Psoas muscle (tissue), 8 donors: ENCODE results near the gene LTBP1. TPM values are rescaled to one million over a fixed set of nuclear protein-coding genes. Genes with fewer than 3 reads are reported as not detected.
"Not testable (repeated sequence)": the region's sequence is repeated elsewhere in the genome, so short reads cannot be mapped to it uniquely, and the experiment has no call there.

Experiments
- ATAC-seq, 4 donors: fragments of 200-7000 bp; cut with Tn5 transposase; one replicate each; pipeline ENCODE4 v1.9.1; 2020; ENCODE audit warnings: moderate library complexity in 3 of 4, mild to moderate bottlenecking in 2 of 4
- DNase-seq, 2 donors: peaks; one replicate each; pipeline ENCODE4 v3.0.0-alpha.2; 2020
- H3K27ac ChIP-seq: fragments of 200-600 bp; one replicate; pipeline ENCODE4 v1.8.0; 2022
- H3K27me3 ChIP-seq, 3 donors: fragments of 200-600 bp in 1 of 3; one replicate each; pipeline versions ENCODE4 v1.6.1 to v1.8.0; 2013 to 2022; ENCODE audit warnings: low read length in 2 of 3, mild to moderate bottlenecking in 2 of 3, moderate library complexity in 1 of 3; ENCODE audit not compliant: insufficient read depth in 3 of 3
- H3K36me3 ChIP-seq, 2 donors: fragments of 200-600 bp in 1 of 2; one replicate each; pipeline versions ENCODE4 v1.6.1 to v1.8.0; 2013 to 2022; ENCODE audit warnings: low read depth in 1 of 2, mild to moderate bottlenecking in 1 of 2, moderate library complexity in 1 of 2; ENCODE audit not compliant: insufficient read depth in 1 of 2
- H3K4me1 ChIP-seq: fragments of 200-600 bp; one replicate; pipeline ENCODE4 v1.8.0; 2022
- H3K4me3 ChIP-seq: fragments of 200-600 bp; one replicate; pipeline ENCODE4 v1.8.0; 2022; ENCODE audit warnings: mild to moderate bottlenecking
- H3K9me3 ChIP-seq: fragments of 200-600 bp; one replicate; pipeline ENCODE4 v1.8.0; 2022
- WGBS, 3 donors: extraction: QIAGEN DNeasy Blood & Tissue Kit; methylation state at CpG; one replicate each; pipeline versions ENCODE4 v1.1.6 to v1.1.7; 2013; 5-methylcytosine and 5-hydroxymethylcytosine counted together
- intact Hi-C, 2 donors: fragments of 100-400 bp; cut with DNase I; formaldehyde crosslinking; loops; one replicate each; pipeline versions ENCODE4 v1.11.0 to v1.14.2; 2022
- polyA plus RNA-seq, 3 donors: library from polyadenylated mRNA; stranded (reverse); fragments of 200-250 nt; gene quantifications; one replicate each; pipeline ENCODE4 v1.2.3, GENCODE V29; 2013
- total RNA-seq, 4 donors: library from RNA; stranded (reverse); fragmentation: NEBNext Ultra II Directional in 2 of 4; extraction: Animal tissue kit (Norgen Biotek cat#: 25700) in 2 of 4; gene quantifications; one replicate each; pipeline versions ENCODE4 v1.2.1 to v1.2.4, GENCODE V29; 2021 to 2023
- TF ChIP-seq, protein P1 (sequence below): fragments of 200-600 bp; IDR thresholded peaks from one replicate; pipeline ENCODE4 v1.8.0; 2022; ENCODE audit warnings: antibody characterized with exemption
- donor health status: healthy with polysubstance abuse.
- donor health status: DM: no; HTN: no; CAD: no; lungs with moderate emphysema.
- donor health status: Bipolar disorder and iron deficiency.
- donor health status: healthy.
- donor health status: DM: yes; HTN: yes; CAD: no.
- donor health status: DM: no; HTN: no; CAD: no.
- donor health status: DM: no; HTN: no; CAD: no.
- donor health status: DM: yes; HTN: yes; CAD: no.

LTBP1 gene
- total and polyA plus RNA-seq, 7 donors: 5.9 to 26.8 (median 9.5) TPM

- no peak overlapping the region for H3K27ac ChIP-seq
- intact Hi-C loops: no loop called here
- ATAC-seq: no peak
Observed at GRCh38 chr2:32910883-32911598, 35.7 kb upstream of the LTBP1 start.

GRCh38 chr2:32915694-32916093 is 31.1 kb upstream of the LTBP1 start:
- DNase-seq (no peak), ATAC-seq (no peak)
- Histone ChIP-seq H3K9me3 (no peaks in the 10 kb centered on the region), H3K27me3 (no peaks in the 10 kb centered on the region), H3K36me3 (no peaks in the 10 kb centered on the region), H3K27ac (no peak overlapping the region), H3K4me3 (no peak overlapping the region), H3K4me1 (no peaks in the 10 kb centered on the region)
- TF ChIP-seq, protein P1, sequence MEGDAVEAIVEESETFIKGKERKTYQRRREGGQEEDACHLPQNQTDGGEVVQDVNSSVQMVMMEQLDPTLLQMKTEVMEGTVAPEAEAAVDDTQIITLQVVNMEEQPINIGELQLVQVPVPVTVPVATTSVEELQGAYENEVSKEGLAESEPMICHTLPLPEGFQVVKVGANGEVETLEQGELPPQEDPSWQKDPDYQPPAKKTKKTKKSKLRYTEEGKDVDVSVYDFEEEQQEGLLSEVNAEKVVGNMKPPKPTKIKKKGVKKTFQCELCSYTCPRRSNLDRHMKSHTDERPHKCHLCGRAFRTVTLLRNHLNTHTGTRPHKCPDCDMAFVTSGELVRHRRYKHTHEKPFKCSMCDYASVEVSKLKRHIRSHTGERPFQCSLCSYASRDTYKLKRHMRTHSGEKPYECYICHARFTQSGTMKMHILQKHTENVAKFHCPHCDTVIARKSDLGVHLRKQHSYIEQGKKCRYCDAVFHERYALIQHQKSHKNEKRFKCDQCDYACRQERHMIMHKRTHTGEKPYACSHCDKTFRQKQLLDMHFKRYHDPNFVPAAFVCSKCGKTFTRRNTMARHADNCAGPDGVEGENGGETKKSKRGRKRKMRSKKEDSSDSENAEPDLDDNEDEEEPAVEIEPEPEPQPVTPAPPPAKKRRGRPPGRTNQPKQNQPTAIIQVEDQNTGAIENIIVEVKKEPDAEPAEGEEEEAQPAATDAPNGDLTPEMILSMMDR: no peak
- 83 to 97% (median 86%) methylated on average over 1 of the region's 1 CpG for WGBS, 3 donors
- intact Hi-C loops: no loop called here

More at GRCh38 chr2:32910883-32911598, 35.7 kb upstream of the LTBP1 start:
- Histone ChIP-seq H3K9me3 (no peaks in the 10 kb centered on the region), H3K4me3 (no peak overlapping the region), H3K27me3 (no peaks in the 10 kb centered on the region), H3K36me3 (no peaks in the 10 kb centered on the region), H3K4me1 (no peaks in the 10 kb centered on the region)
- WGBS, 3 donors: 60 to 73% (median 65%) methylated on average over 8 of the region's 8 CpGs
- no peak for DNase-seq
- TF ChIP-seq, protein P1: no peak

GRCh38 chr2:32918774-32919173 is 28.0 kb upstream of the LTBP1 start:
- Histone ChIP-seq H3K27ac (no peak overlapping the region), H3K9me3 (no peaks in the 10 kb centered on the region), H3K4me1 (no peaks in the 10 kb centered on the region), H3K4me3 (no peak overlapping the region), H3K36me3 (no peaks in the 10 kb centered on the region), H3K27me3 (peaks cover 0 to 4% (median 0%) of the 10 kb centered on the region in 3 donors)
- ATAC-seq: no peak
- intact Hi-C loops: no loop called here
- DNase-seq: no peak
- WGBS, 3 donors: 81 to 87% (median 83%) methylated on average over 6 of the region's 6 CpGs
- TF ChIP-seq, protein P1: no peak

DNA sequence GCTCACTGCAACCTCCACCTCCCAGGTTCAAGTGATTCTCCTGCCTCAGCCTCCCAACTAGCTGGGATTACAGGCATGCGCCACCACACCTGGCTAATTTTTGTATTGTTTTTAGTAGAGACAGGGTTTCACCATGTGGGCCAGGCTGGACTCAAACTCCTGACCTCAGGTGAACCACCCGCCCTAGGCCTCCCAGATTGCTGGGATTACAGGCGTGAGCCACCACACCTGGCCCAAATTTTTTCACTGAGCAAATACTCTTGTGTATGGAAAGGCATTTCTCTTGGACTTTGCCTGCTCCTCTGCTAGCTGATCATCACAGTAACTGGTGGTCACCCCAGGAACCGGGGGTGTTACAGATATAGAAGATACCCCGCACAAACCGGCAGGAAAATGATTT is 26.9 kb upstream of the LTBP1 start:
- ATAC-seq, H3K4me3 ChIP-seq, DNase-seq, H3K27ac ChIP-seq, H3K4me1 ChIP-seq, H3K9me3 ChIP-seq, H3K36me3 ChIP-seq, intact Hi-C loops, H3K27me3 ChIP-seq: not testable (repeated sequence)
- WGBS, 3 donors: 93 to 97% (median 94%) methylated on average over 6 of the region's 6 CpGs

DNA sequence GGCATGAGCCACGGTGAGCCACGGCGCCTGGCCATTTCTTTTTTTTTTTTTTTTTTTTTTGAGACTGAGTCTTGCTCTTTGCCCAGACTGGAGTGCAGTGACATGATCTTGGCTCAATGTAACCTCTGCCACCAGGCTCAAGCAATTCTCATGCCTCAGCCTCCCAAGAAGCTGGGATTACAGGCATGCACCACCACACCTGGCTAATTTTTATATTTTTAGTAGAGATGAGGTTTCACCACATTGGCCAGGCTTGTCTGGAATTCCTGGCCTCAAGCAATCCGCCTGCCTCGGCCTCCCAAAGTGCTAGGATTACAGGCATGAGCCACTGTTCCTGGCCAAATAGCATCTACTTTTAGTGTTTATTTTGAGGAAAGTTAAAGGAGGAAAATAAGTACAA is 25.3 kb upstream of the LTBP1 start:
- H3K27me3 ChIP-seq, H3K9me3 ChIP-seq, DNase-seq, H3K27ac ChIP-seq, H3K4me3 ChIP-seq, intact Hi-C loops, H3K4me1 ChIP-seq, ATAC-seq, H3K36me3 ChIP-seq: not testable (repeated sequence)
- WGBS, 3 donors: 85 to 90% (median 85%) methylated on average over 5 of the region's 5 CpGs

GRCh38 chr2:32922501-32922900 is 24.3 kb upstream of the LTBP1 start:
- H3K36me3 ChIP-seq: no peaks in the 10 kb centered on the region
- DNase-seq (no peak), ATAC-seq (no peak)
- H3K27me3 ChIP-seq: peaks cover 0 to 4% (median 0%) of the 10 kb centered on the region in 3 donors
- intact Hi-C loops: no loop called here
- no peak overlapping the region for H3K4me3 ChIP-seq
- H3K4me1 ChIP-seq: no peaks in the 10 kb centered on the region
- H3K9me3 ChIP-seq: no peaks in the 10 kb centered on the region
- TF ChIP-seq, protein P1: no peak
- H3K27ac ChIP-seq: no peak overlapping the region
- WGBS, 3 donors: 54 to 75% (median 61%) methylated on average over 1 of the region's 1 CpG
